HEK293 (cell line): ENCODE results near the gene KREMEN2.

ENCODE experiments used
- HOXD13 ChIP-seq: sonication (generic); formaldehyde crosslinking; IDR thresholded peaks from 2 replicates; pipeline ENCODE4 v1.8.0; 2022; ENCODE audit warnings: missing genetic modification reagents, borderline replicate concordance
- KLF9 ChIP-seq: fragments of 450-650 bp; formaldehyde crosslinking; IDR thresholded peaks from 2 replicates; pipeline ENCODE4 v1.5.1; 2016; ENCODE audit warnings: missing biosample characterization, missing genetic modification characterization, low read depth
- SCRT1 ChIP-seq: fragments of 450-650 bp; formaldehyde crosslinking; IDR thresholded peaks from 2 replicates; pipeline ENCODE4 v1.5.1; 2016; ENCODE audit warnings: missing biosample characterization, missing genetic modification characterization, borderline replicate concordance
- SP2 ChIP-seq: fragments of 450-650 bp; formaldehyde crosslinking; IDR thresholded peaks from 2 replicates; pipeline ENCODE4 v1.5.1; 2016; ENCODE audit warnings: missing biosample characterization, missing genetic modification characterization
- ZFP37 ChIP-seq: fragments of 450-650 bp; formaldehyde crosslinking; IDR thresholded peaks from 2 replicates; pipeline ENCODE4 v1.5.1; 2016; ENCODE audit warnings: missing biosample characterization, missing genetic modification characterization
- ZNF133 ChIP-seq: fragments of 450-650 bp; formaldehyde crosslinking; IDR thresholded peaks from 2 replicates; pipeline ENCODE4 v1.5.1; 2016; ENCODE audit warnings: missing biosample characterization, missing genetic modification characterization
- ZNF2 ChIP-seq: fragments of 450-650 bp; formaldehyde crosslinking; IDR thresholded peaks from 2 replicates; pipeline ENCODE4 v1.5.1; 2016; ENCODE audit warnings: missing biosample characterization, missing genetic modification characterization
- ZNF211 ChIP-seq: fragments of 450-650 bp; formaldehyde crosslinking; IDR thresholded peaks from 2 replicates; pipeline ENCODE4 v1.5.1; 2016; ENCODE audit warnings: low read depth, missing biosample characterization, missing genetic modification characterization
- ZNF214 ChIP-seq: fragments of 450-650 bp; formaldehyde crosslinking; IDR thresholded peaks from 2 replicates; pipeline ENCODE4 v1.5.1; 2017; ENCODE audit warnings: missing biosample characterization, mild to moderate bottlenecking, missing genetic modification characterization, borderline replicate concordance
- ZNF521 ChIP-seq: fragments of 450-650 bp; formaldehyde crosslinking; IDR thresholded peaks from 2 replicates; pipeline ENCODE4 v1.5.1; 2017; ENCODE audit warnings: missing biosample characterization, mild to moderate bottlenecking, missing genetic modification characterization
- ZNF600 ChIP-seq: fragments of 450-650 bp; formaldehyde crosslinking; IDR thresholded peaks from 2 replicates; pipeline ENCODE4 v1.5.1; 2016; ENCODE audit warnings: missing biosample characterization, missing genetic modification characterization
- ZNF664 ChIP-seq: fragments of 450-650 bp; formaldehyde crosslinking; IDR thresholded peaks from 2 replicates; pipeline ENCODE4 v1.5.1; 2016; ENCODE audit warnings: missing biosample characterization, missing genetic modification characterization
- ZSCAN16 ChIP-seq: fragments of 450-650 bp; formaldehyde crosslinking; IDR thresholded peaks from 2 replicates; pipeline ENCODE4 v1.5.1; 2016; ENCODE audit warnings: missing biosample characterization, missing genetic modification characterization
- ZSCAN23 ChIP-seq: fragments of 450-650 bp; formaldehyde crosslinking; IDR thresholded peaks from 2 replicates; pipeline ENCODE4 v1.5.1; 2016; ENCODE audit warnings: missing biosample characterization, missing genetic modification characterization
- TF ChIP-seq, protein P1 (sequence below): fragments of 450-650 bp; formaldehyde crosslinking; IDR thresholded peaks from 2 replicates; pipeline ENCODE4 v1.5.1; 2017; ENCODE audit warnings: missing biosample characterization, missing genetic modification characterization
- TF ChIP-seq, protein P2 (sequence below): fragments of 450-650 bp; formaldehyde crosslinking; IDR thresholded peaks from 2 replicates; pipeline ENCODE4 v1.5.1; 2016; ENCODE audit warnings: missing biosample characterization, missing genetic modification characterization
- TF ChIP-seq, protein P3 (sequence below): fragments of 450-650 bp; formaldehyde crosslinking; IDR thresholded peaks from 2 replicates; pipeline ENCODE4 v1.5.1; 2016; ENCODE audit warnings: missing biosample characterization, missing genetic modification characterization, borderline replicate concordance
- TF ChIP-seq, protein P4 (sequence below): fragments of 450-650 bp; formaldehyde crosslinking; IDR thresholded peaks from 2 replicates; pipeline ENCODE4 v1.5.1; 2016; ENCODE audit warnings: missing biosample characterization, missing genetic modification characterization, low read depth
- TF ChIP-seq, protein P5 (sequence below): IDR thresholded peaks from 2 replicates; pipeline ENCODE4 v1.6.1; 2011; ENCODE audit warnings: mild to moderate bottlenecking, low read depth, low read length, borderline replicate concordance
- TF ChIP-seq, protein P6 (sequence below): fragments of 450-650 bp; formaldehyde crosslinking; IDR thresholded peaks from 2 replicates; pipeline ENCODE4 v1.5.1; 2017; ENCODE audit warnings: missing biosample characterization, missing genetic modification characterization

KREMEN2 gene

DNA sequence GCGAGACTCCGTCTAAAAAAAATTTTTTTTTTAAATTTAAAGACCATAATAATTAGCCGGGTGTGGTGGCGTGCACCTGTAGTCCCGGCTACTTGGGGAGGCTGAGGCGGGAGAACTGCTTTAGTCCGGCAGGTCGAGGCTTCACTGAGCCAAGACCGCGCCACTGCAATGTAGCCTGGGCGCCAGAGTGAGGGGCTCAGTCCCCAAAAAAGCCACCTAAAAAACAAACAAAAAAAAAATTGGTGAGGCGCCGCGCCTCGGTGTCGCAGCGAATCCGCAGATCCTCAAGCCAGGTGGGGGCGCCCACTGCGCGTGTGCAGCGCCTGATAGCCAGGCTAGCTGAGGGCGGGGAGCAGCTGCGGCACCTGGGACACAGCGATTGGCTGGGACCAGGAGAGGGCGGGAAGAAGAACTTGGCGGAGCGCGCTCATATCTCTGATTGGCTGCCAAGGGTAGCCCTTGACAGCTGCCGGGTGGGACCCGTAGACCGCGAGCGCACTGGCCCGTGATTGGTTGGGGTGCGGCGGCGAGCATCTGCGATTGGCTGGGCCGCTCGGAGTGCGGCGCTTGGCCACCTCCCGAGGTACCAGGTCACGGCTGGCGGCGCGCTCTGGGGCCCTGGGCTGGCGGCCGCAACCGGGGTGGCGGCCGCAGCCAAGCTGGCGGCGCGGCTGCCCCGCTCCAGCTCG lies 39.7 kb downstream of the KREMEN2 start (continued):
- no peak for TF ChIP-seq ZNF211
- TF ChIP-seq ZNF521 (tag by site-specific recombination) = no peak
- no peak for TF ChIP-seq ZNF133 (tag by site-specific recombination)
- TF ChIP-seq, protein P1, sequence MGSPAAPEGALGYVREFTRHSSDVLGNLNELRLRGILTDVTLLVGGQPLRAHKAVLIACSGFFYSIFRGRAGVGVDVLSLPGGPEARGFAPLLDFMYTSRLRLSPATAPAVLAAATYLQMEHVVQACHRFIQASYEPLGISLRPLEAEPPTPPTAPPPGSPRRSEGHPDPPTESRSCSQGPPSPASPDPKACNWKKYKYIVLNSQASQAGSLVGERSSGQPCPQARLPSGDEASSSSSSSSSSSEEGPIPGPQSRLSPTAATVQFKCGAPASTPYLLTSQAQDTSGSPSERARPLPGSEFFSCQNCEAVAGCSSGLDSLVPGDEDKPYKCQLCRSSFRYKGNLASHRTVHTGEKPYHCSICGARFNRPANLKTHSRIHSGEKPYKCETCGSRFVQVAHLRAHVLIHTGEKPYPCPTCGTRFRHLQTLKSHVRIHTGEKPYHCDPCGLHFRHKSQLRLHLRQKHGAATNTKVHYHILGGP (tag by site-specific recombination) = no peak
- TF ChIP-seq ZSCAN23 = no peak
- no peak for TF ChIP-seq ZNF664 (tag by site-specific recombination)
- TF ChIP-seq SP2 (tag by site-specific recombination) = peak; percentile 100
- TF ChIP-seq, protein P2, sequence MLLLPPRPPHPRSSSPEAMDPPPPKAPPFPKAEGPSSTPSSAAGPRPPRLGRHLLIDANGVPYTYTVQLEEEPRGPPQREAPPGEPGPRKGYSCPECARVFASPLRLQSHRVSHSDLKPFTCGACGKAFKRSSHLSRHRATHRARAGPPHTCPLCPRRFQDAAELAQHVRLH = peak; percentile 97
- TF ChIP-seq, protein P3, sequence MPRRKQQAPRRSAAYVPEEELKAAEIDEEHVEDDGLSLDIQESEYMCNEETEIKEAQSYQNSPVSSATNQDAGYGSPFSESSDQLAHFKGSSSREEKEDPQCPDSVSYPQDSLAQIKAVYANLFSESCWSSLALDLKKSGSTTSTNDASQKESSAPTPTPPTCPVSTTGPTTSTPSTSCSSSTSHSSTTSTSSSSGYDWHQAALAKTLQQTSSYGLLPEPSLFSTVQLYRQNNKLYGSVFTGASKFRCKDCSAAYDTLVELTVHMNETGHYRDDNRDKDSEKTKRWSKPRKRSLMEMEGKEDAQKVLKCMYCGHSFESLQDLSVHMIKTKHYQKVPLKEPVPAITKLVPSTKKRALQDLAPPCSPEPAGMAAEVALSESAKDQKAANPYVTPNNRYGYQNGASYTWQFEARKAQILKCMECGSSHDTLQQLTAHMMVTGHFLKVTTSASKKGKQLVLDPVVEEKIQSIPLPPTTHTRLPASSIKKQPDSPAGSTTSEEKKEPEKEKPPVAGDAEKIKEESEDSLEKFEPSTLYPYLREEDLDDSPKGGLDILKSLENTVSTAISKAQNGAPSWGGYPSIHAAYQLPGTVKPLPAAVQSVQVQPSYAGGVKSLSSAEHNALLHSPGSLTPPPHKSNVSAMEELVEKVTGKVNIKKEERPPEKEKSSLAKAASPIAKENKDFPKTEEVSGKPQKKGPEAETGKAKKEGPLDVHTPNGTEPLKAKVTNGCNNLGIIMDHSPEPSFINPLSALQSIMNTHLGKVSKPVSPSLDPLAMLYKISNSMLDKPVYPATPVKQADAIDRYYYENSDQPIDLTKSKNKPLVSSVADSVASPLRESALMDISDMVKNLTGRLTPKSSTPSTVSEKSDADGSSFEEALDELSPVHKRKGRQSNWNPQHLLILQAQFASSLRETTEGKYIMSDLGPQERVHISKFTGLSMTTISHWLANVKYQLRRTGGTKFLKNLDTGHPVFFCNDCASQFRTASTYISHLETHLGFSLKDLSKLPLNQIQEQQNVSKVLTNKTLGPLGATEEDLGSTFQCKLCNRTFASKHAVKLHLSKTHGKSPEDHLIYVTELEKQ = no peak
- TF ChIP-seq HOXD13 (CRISPR knock-in tag) = no peak
- TF ChIP-seq, protein P4, sequence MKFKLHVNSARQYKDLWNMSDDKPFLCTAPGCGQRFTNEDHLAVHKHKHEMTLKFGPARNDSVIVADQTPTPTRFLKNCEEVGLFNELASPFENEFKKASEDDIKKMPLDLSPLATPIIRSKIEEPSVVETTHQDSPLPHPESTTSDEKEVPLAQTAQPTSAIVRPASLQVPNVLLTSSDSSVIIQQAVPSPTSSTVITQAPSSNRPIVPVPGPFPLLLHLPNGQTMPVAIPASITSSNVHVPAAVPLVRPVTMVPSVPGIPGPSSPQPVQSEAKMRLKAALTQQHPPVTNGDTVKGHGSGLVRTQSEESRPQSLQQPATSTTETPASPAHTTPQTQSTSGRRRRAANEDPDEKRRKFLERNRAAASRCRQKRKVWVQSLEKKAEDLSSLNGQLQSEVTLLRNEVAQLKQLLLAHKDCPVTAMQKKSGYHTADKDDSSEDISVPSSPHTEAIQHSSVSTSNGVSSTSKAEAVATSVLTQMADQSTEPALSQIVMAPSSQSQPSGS (tag by site-specific recombination) = no peak
- TF ChIP-seq, protein P5, sequence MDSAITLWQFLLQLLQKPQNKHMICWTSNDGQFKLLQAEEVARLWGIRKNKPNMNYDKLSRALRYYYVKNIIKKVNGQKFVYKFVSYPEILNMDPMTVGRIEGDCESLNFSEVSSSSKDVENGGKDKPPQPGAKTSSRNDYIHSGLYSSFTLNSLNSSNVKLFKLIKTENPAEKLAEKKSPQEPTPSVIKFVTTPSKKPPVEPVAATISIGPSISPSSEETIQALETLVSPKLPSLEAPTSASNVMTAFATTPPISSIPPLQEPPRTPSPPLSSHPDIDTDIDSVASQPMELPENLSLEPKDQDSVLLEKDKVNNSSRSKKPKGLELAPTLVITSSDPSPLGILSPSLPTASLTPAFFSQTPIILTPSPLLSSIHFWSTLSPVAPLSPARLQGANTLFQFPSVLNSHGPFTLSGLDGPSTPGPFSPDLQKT = no peak
- no peak for TF ChIP-seq ZSCAN16 (tag by site-specific recombination)
- no peak for TF ChIP-seq SCRT1 (tag by site-specific recombination)
- TF ChIP-seq ZFP37 (tag by site-specific recombination) = no peak
- no peak for TF ChIP-seq ZNF600 (tag by site-specific recombination)
- TF ChIP-seq, protein P6, sequence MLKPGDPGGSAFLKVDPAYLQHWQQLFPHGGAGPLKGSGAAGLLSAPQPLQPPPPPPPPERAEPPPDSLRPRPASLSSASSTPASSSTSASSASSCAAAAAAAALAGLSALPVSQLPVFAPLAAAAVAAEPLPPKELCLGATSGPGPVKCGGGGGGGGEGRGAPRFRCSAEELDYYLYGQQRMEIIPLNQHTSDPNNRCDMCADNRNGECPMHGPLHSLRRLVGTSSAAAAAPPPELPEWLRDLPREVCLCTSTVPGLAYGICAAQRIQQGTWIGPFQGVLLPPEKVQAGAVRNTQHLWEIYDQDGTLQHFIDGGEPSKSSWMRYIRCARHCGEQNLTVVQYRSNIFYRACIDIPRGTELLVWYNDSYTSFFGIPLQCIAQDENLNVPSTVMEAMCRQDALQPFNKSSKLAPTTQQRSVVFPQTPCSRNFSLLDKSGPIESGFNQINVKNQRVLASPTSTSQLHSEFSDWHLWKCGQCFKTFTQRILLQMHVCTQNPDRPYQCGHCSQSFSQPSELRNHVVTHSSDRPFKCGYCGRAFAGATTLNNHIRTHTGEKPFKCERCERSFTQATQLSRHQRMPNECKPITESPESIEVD (tag by site-specific recombination) = no peak
- TF ChIP-seq ZNF214 = no peak
- no peak for TF ChIP-seq ZNF2
- no peak for TF ChIP-seq KLF9
- TF ChIP-seq, all 188 proteins: peak for 18
